Measurements from ENCODE around the gene NDRG2. TPM values are rescaled to one million over a fixed set of nuclear protein-coding genes. Genes with fewer than 3 reads are reported as not detected.

NDRG2 gene
- total RNA-seq, 1 experiment from 2014 or later = 18.9 TPM

GRCh38 chr14:21034707-21035106, 9.8 kb upstream of the NDRG2 start, which contains the start of gene RNASE13:
RNASE13 (minus strand) TSS chr14:21034807; CDS start chr14:21034288, 519 bp downstream.
- H3K9me2 ChIP-seq (ENCODE audit: insufficient read depth) = no peaks in the 10 kb centered on the region
- H3K36me3 ChIP-seq (ENCODE audit: control insufficient read depth in 1 of 2, insufficient read depth in 2 of 2, low read length in 2 of 2) = no peaks in the 10 kb centered on the region
- ATAC-seq = no peak
- no peaks in the 10 kb centered on the region for H3K9me3 ChIP-seq (ENCODE audit: control insufficient read depth in 1 of 2, insufficient read depth in 1 of 2, low read depth in 1 of 2, low read length in 2 of 2)
- no peak within 1 kb of the TSS for H3K4me2 ChIP-seq (ENCODE audit: low read length)
- no peak within 1 kb of the TSS for H2AFZ ChIP-seq (ENCODE audit: low read depth, low read length, poor library complexity, severe bottlenecking)
- H3K4me3 ChIP-seq (replicated peaks in 1 of 2; ENCODE audit: low read depth in 1 of 2, low read length in 2 of 2) = no peak within 1 kb of the TSS
- H3K4me1 ChIP-seq (ENCODE audit: control insufficient read depth in 1 of 2, insufficient read depth in 2 of 2, low read length in 2 of 2) = peaks cover 0 to 7% of the 10 kb centered on the region in 2 experiments; a peak in 1 of 4 replicates
- no peaks in the 10 kb centered on the region for H4K20me1 ChIP-seq (ENCODE audit: insufficient read depth)
- CTCF ChIA-PET = interaction anchor here (5.2 kb wide), 1 partner anchor 20 kb away, joined by 25 read pairs; no protein-coding TSS in a partner anchor
- DNase-seq (ENCODE audit: low read depth, low spot score) = no peak
- H3K27me3 ChIP-seq (ENCODE audit: insufficient read depth, low read length) = no peaks in the 10 kb centered on the region; the same call in 1 of the 2 replicates
- POLR2A ChIA-PET = no interaction called here
- H3K9ac ChIP-seq (ENCODE audit: low read length) = no peak within 1 kb of the TSS
- H3K27ac ChIP-seq (ENCODE audit: low read depth, low read length) = no peak within 1 kb of the TSS
- RAD21 ChIA-PET (ENCODE audit: low non-redundant PET in 1 of 2, low total read pairs in 2 of 2, uncharacterized antibody in 2 of 2, unreplicated experiment in 2 of 2) = no interaction called here
- H3K79me2 ChIP-seq (ENCODE audit: insufficient read depth, low read length) = no peaks in the 10 kb centered on the region
- BruUV-seq (replicated peaks) = no TSS peak
- TF ChIP-seq EGR1 (IDR thresholded peaks at IDR 0.05; ENCODE audit: low read depth) (no peak), JUND (IDR thresholded peaks at IDR 0.05) (no peak), ATF3 (IDR thresholded peaks at IDR 0.05) (no peak), RAD21 (IDR thresholded peaks at IDR 0.05; ENCODE audit: low read depth) (no peak), FOSL1 (IDR thresholded peaks at IDR 0.05; ENCODE audit: low read depth) (no peak), ZBTB33 (IDR thresholded peaks at IDR 0.05; ENCODE audit: extremely low read depth, insufficient replicate concordance, low read length) (no peak), EZH2phosphoT487 (IDR thresholded peaks at IDR 0.05; ENCODE audit: borderline replicate concordance) (no peak), MAX (IDR thresholded peaks at IDR 0.05) (no peak), TCF7L2 (IDR thresholded peaks at IDR 0.05; ENCODE audit: borderline replicate concordance, extremely low read depth, insufficient read depth, insufficient read length) (no peak), POLR2A (IDR thresholded peaks at IDR 0.05; ENCODE audit: borderline replicate concordance, extremely low read depth, insufficient read depth, insufficient read length) (no peak), SIN3A (IDR thresholded peaks at IDR 0.05; ENCODE audit: low read depth) (no peak), ZFX (IDR thresholded peaks at IDR 0.05) (no peak), ZNF274 (IDR thresholded peaks at IDR 0.05; ENCODE audit: low read depth, low read length) (no peak), CTCF (IDR thresholded peaks at IDR 0.05 in 2 of 3, conservative IDR thresholded peaks at IDR 0.05 in 1 of 3; ENCODE audit: borderline replicate concordance in 1 of 3, insufficient read depth in 1 of 3, low read depth in 2 of 3, low read length in 2 of 3) (no peak), ELF1 (IDR thresholded peaks at IDR 0.05; ENCODE audit: borderline replicate concordance, low read depth) (no peak)
- intact Hi-C loops (cut with micrococcal nuclease) = no loop called here

Data from HCT116 (cell line).